Ishikawa (cell line): Measurements from ENCODE around the gene ADAP1.

ENCODE experiments used
- CEBPB ChIP-seq: IDR thresholded peaks from 2 replicates; pipeline ENCODE4 v1.6.1; 2012
- CREB1 ChIP-seq: IDR thresholded peaks from 2 replicates; pipeline ENCODE4 v1.6.1; 2012; ENCODE audit warnings: low read depth
- EGR1 ChIP-seq: IDR thresholded peaks from 2 replicates; pipeline ENCODE4 v1.6.1; 2012
- EP300 ChIP-seq: IDR thresholded peaks from 2 replicates; pipeline ENCODE4 v1.6.1; 2012; ENCODE audit warnings: borderline replicate concordance
- FOXM1 ChIP-seq: IDR thresholded peaks from 2 replicates; pipeline ENCODE4 v1.6.1; 2012; ENCODE audit warnings: low read depth, borderline replicate concordance
- MAX ChIP-seq: IDR thresholded peaks from 2 replicates; pipeline ENCODE4 v1.6.1; 2012
- NFIC ChIP-seq: IDR thresholded peaks from 2 replicates; pipeline ENCODE4 v1.6.1; 2012
- RAD21 ChIP-seq: IDR thresholded peaks from 2 replicates; pipeline ENCODE4 v1.6.1; 2012; ENCODE audit warnings: low read depth
- REST ChIP-seq: IDR thresholded peaks from 2 replicates; pipeline ENCODE4 v1.6.1; 2012; ENCODE audit warnings: low read depth, mild to moderate bottlenecking
- TAF1 ChIP-seq: IDR thresholded peaks from 2 replicates; pipeline ENCODE4 v1.6.1; 2012; ENCODE audit warnings: low read depth, mild to moderate bottlenecking
- TCF12 ChIP-seq: IDR thresholded peaks from 2 replicates; pipeline ENCODE4 v1.6.1; 2012; ENCODE audit warnings: low read depth
- TEAD4 ChIP-seq: IDR thresholded peaks from 2 replicates; pipeline ENCODE4 v1.6.1; 2012
- USF1 ChIP-seq: IDR thresholded peaks from 2 replicates; pipeline ENCODE4 v1.6.1; 2012
- YY1 ChIP-seq: IDR thresholded peaks from 2 replicates; pipeline ENCODE4 v1.6.1; 2012; ENCODE audit warnings: low read depth
- ZBTB7A ChIP-seq: IDR thresholded peaks from 2 replicates; pipeline ENCODE4 v1.6.1; 2012; ENCODE audit warnings: low read depth

ADAP1 gene

GRCh38 chr7:908591-909357 lies 45.7 kb downstream of the ADAP1 start:
- peak; percentile 78 for TF ChIP-seq RAD21
- peak; percentile 26 for TF ChIP-seq ZBTB7A
- peak; percentile 21; the same call in 1 of the 2 replicates for TF ChIP-seq NFIC
- TF ChIP-seq MAX, result 0 out of 2 replicates have a peak, but pooled peaks have one; percentile 17

- no peak for TF ChIP-seq YY1
- TF ChIP-seq MAX, result no peak
- no peak for TF ChIP-seq TAF1
- TF ChIP-seq CEBPB, result no peak
- TF ChIP-seq EGR1, result no peak
- TF ChIP-seq ZBTB7A, result no peak
These were observed 46.3 kb downstream of the ADAP1 start for GRCh38 chr7:908159-908581.

GRCh38 chr7:907158-907980 lies 47.1 kb downstream of the ADAP1 start:
- no peak for TF ChIP-seq TAF1
- no peak for TF ChIP-seq MAX
- no peak for TF ChIP-seq FOXM1
- no peak for TF ChIP-seq USF1
- TF ChIP-seq EGR1, result no peak
- no peak for TF ChIP-seq EP300
- TF ChIP-seq TEAD4, result no peak
- no peak for TF ChIP-seq REST
- no peak for TF ChIP-seq ZBTB7A
- TF ChIP-seq CREB1, result no peak
- TF ChIP-seq RAD21, result no peak

- TF ChIP-seq RAD21, result no peak
- TF ChIP-seq NFIC, result no peak
- TF ChIP-seq EP300, result no peak
- no peak for TF ChIP-seq TCF12
- TF ChIP-seq REST, result no peak
- TF ChIP-seq USF1, result no peak
- TF ChIP-seq YY1, result no peak
- TF ChIP-seq CREB1, result no peak
- no peak for TF ChIP-seq TEAD4
- TF ChIP-seq CEBPB, result no peak
- no peak for TF ChIP-seq FOXM1
- no peak for TF ChIP-seq ZBTB7A
- TF ChIP-seq MAX, result no peak
- no peak for TF ChIP-seq TAF1
- no peak for TF ChIP-seq EGR1
These were observed 47.7 kb downstream of the ADAP1 start for GRCh38 chr7:906776-907157.

- TF ChIP-seq FOXM1 (no peak), MAX (no peak), RAD21 (no peak), NFIC (no peak), CREB1 (no peak), TEAD4 (no peak), TAF1 (no peak), REST (no peak), EGR1 (no peak), CEBPB (no peak), TCF12 (no peak), EP300 (no peak)
These were observed 49.6 kb downstream of the ADAP1 start for GRCh38 chr7:904847-905246.
